Smooth muscle cell (in vitro differentiated cells): Measurements from ENCODE around the gene ANP32A. TPM values are rescaled to one million over a fixed set of nuclear protein-coding genes. Genes with fewer than 3 reads are reported as not detected.

Source experiments
- DNase-seq: peaks from one replicate; lab custom pipeline; 2025; ENCODE audit not compliant: unreplicated experiment; lab: John Stamatoyannopoulos, UW
- H2AFZ ChIP-seq: fragments of 200-600 bp; sonication (generic); 2 replicates; pipeline ENCODE4 v1.6.0; 2016; ENCODE audit warnings: antibody characterized with exemption, low read depth, mild to moderate bottlenecking
- H3F3A ChIP-seq: fragments of 200-600 bp; sonication (generic); 2 replicates; pipeline ENCODE4 v1.6.0; 2017; ENCODE audit warnings: antibody characterized with exemption, low read depth
- H3K27ac ChIP-seq: fragments of 200-600 bp; sonication (generic); 2 replicates; pipeline ENCODE4 v1.5.1; 2016; ENCODE audit warnings: low read depth, mild to moderate bottlenecking
- H3K27me3 ChIP-seq: fragments of 200-600 bp; sonication (generic); 2 replicates; pipeline ENCODE4 v1.6.1; 2016; ENCODE audit warnings: low read depth, mild to moderate bottlenecking
- H3K36me3 ChIP-seq: fragments of 200-600 bp; sonication (generic); 2 replicates; pipeline ENCODE4 v1.5.1; 2016; ENCODE audit warnings: low read depth
- H3K4me1 ChIP-seq: fragments of 200-600 bp; sonication (generic); 2 replicates; pipeline ENCODE4 v1.5.1; 2016; ENCODE audit warnings: low read depth
- H3K4me2 ChIP-seq: fragments of 200-600 bp; sonication (generic); 2 replicates; pipeline ENCODE4 v1.6.0; 2016; ENCODE audit warnings: mild to moderate bottlenecking
- H3K4me3 ChIP-seq: fragments of 200-600 bp; sonication (generic); 2 replicates; pipeline ENCODE4 v1.5.1; 2016; ENCODE audit warnings: mild to moderate bottlenecking
- H3K79me2 ChIP-seq: fragments of 200-600 bp; sonication (generic); 2 replicates; pipeline ENCODE4 v1.6.0; 2016; ENCODE audit warnings: low read depth, mild to moderate bottlenecking
- H3K9ac ChIP-seq: fragments of 200-600 bp; sonication (generic); 2 replicates; pipeline ENCODE4 v1.6.0; 2016; ENCODE audit warnings: low read depth
- H3K9me3 ChIP-seq: fragments of 200-600 bp; sonication (generic); replicated peaks from 2 replicates; pipeline ENCODE4 v1.5.1; 2016; ENCODE audit warnings: low read depth
- H4K20me1 ChIP-seq: fragments of 200-600 bp; sonication (generic); 2 replicates; pipeline ENCODE4 v1.6.0; 2016; ENCODE audit warnings: low read depth
- WGBS: methylation state at CpG from one replicate; pipeline ENCODE4 v1.1.7; 2016; ENCODE audit warnings: low lambda C conversion rate; 5-methylcytosine and 5-hydroxymethylcytosine counted together
- polyA plus RNA-seq: library from polyadenylated mRNA; unstranded; fragments of >200 nt; fragmentation: Nextera tagmentation; extraction: Ambion mirVana; gene quantifications from 2 replicates; pipeline ENCODE4 v1.2.1, GENCODE V29; 2016
- total RNA-seq: library from RNA; depleted of rRNA; stranded (reverse); fragments of >200 nt; gene quantifications from 2 replicates; pipeline ENCODE4 v1.2.3, GENCODE V29; 2014
- TF ChIP-seq, protein P1 (sequence below): fragments of 200-600 bp; sonication (generic); IDR thresholded peaks from 2 replicates; pipeline ENCODE4 v1.5.1; 2017; ENCODE audit warnings: borderline replicate concordance, mild to moderate bottlenecking, antibody characterized with exemption; ENCODE audit not compliant: insufficient read depth, poor library complexity, severe bottlenecking

Gene ANP32A
- total and polyA plus RNA-seq, 2 experiments from 2014 or later = 63.1 to 93.7 TPM

DNA sequence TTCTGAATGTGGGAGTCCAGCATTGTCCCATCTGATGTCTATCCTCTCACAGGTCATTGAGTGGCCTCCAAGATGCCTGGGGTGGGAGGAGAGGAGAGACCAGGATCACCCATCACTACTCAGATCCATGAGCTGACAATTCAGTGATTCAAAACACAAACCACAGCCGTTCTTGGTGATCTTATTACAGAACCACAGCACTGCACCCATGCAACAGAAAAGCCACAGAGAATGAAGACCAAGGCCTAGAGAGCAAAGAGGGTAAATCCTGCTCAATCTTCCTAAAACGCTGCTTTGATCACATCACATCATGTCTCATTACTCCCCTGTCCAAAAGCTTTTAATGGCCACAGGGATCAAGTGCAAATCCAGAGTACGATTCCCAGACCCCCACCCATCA is 23.5 kb downstream of the ANP32A start:
- Histone ChIP-seq H3K4me1 (peaks cover 27% of the 10 kb centered on the region), H4K20me1 (peaks cover 100% of the 10 kb centered on the region), H3K36me3 (no peaks in the 10 kb centered on the region), H3K9ac (no peak overlapping the region), H3K4me2 (peak overlapping the region; percentile 48), H3K9me3 (no peaks in the 10 kb centered on the region), H3F3A (peaks cover 13% of the 10 kb centered on the region), H2AFZ (no peak overlapping the region), H3K27ac (no peak overlapping the region), H3K79me2 (peaks cover 90% of the 10 kb centered on the region), H3K4me3 (no peak overlapping the region), H3K27me3 (no peaks in the 10 kb centered on the region)
- no peak for DNase-seq
- WGBS = 25% methylated on average over 3 of the region's 3 CpGs
- TF ChIP-seq, protein P1, sequence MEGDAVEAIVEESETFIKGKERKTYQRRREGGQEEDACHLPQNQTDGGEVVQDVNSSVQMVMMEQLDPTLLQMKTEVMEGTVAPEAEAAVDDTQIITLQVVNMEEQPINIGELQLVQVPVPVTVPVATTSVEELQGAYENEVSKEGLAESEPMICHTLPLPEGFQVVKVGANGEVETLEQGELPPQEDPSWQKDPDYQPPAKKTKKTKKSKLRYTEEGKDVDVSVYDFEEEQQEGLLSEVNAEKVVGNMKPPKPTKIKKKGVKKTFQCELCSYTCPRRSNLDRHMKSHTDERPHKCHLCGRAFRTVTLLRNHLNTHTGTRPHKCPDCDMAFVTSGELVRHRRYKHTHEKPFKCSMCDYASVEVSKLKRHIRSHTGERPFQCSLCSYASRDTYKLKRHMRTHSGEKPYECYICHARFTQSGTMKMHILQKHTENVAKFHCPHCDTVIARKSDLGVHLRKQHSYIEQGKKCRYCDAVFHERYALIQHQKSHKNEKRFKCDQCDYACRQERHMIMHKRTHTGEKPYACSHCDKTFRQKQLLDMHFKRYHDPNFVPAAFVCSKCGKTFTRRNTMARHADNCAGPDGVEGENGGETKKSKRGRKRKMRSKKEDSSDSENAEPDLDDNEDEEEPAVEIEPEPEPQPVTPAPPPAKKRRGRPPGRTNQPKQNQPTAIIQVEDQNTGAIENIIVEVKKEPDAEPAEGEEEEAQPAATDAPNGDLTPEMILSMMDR = no peak

DNA sequence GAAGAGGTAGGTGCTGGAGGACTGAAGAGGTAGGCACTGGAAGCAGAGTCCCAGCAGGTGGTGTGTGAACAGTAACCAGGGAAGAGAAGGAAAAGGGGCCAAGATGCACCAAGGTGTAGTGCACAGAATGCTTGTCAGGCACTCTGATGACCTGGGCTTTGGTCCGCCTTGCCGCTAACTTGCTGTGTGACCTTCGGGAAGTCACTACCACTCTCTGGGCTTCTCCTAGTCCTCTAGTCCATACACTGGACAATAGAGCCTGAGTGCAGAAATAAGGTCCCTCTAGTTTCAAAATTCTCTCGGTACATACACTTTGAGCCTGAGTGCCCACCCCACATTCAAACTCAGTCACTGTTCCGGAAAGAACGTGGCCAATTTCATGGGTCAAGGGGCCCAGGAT is 24.1 kb downstream of the ANP32A start:
- H3K4me2 ChIP-seq = no peak overlapping the region
- no peak overlapping the region for H2AFZ ChIP-seq
- H3K9ac ChIP-seq = no peak overlapping the region
- H4K20me1 ChIP-seq = peaks cover 100% of the 10 kb centered on the region
- DNase-seq = no peak
- WGBS = over 99% methylated on average over 6 of the region's 6 CpGs
- no peaks in the 10 kb centered on the region for H3K27me3 ChIP-seq
- H3K27ac ChIP-seq = no peak overlapping the region
- no peaks in the 10 kb centered on the region for H3K9me3 ChIP-seq
- no peaks in the 10 kb centered on the region for H3K36me3 ChIP-seq
- H3K4me3 ChIP-seq = no peak overlapping the region
- H3K4me1 ChIP-seq = peaks cover 27% of the 10 kb centered on the region
- peaks cover 13% of the 10 kb centered on the region for H3F3A ChIP-seq
- TF ChIP-seq, protein P1 = no peak
- peaks cover 90% of the 10 kb centered on the region for H3K79me2 ChIP-seq

DNA sequence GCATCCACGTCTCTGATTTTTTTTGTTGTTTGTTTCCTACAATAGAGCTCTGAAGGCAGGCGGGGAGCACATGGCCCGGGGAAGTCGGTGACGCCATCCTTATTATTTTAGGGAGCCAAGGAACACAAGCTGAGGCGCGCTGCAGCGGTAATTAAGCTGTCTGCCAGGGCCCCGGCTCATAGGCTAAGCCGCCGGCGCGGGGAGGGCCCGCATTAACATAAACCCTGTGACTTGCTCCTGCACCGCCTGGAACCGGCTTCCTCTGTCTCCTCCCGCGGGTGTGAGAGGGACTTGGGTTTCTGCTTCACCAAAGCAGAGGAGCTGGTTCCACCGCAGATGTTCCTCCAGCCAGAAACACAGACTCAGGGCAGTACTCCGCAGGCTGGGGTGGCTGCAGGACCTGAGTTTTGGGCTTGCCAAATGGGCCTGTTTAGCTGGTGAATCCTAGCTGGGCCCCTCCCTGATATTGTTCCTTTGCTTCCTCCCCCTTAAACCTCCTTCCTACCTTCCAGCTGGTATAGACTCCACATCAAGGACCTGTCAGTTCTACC is 25.3 kb downstream of the ANP32A start:
- no peaks in the 10 kb centered on the region for H3K36me3 ChIP-seq
- peaks cover 16% of the 10 kb centered on the region for H3F3A ChIP-seq
- no peak overlapping the region for H2AFZ ChIP-seq
- peaks cover 92% of the 10 kb centered on the region for H3K79me2 ChIP-seq
- H3K4me2 ChIP-seq = peak overlapping the region; percentile 66
- no peak for DNase-seq
- TF ChIP-seq, protein P1 = no peak
- WGBS = 7% methylated on average over 20 of the region's 20 CpGs
- peaks cover 100% of the 10 kb centered on the region for H4K20me1 ChIP-seq
- H3K27me3 ChIP-seq = no peaks in the 10 kb centered on the region
- H3K9ac ChIP-seq = no peak overlapping the region
- peak overlapping the region; percentile 12 for H3K4me3 ChIP-seq
- peak overlapping the region; percentile 42 for H3K27ac ChIP-seq
- no peaks in the 10 kb centered on the region for H3K9me3 ChIP-seq
- H3K4me1 ChIP-seq = peaks cover 37% of the 10 kb centered on the region

DNA sequence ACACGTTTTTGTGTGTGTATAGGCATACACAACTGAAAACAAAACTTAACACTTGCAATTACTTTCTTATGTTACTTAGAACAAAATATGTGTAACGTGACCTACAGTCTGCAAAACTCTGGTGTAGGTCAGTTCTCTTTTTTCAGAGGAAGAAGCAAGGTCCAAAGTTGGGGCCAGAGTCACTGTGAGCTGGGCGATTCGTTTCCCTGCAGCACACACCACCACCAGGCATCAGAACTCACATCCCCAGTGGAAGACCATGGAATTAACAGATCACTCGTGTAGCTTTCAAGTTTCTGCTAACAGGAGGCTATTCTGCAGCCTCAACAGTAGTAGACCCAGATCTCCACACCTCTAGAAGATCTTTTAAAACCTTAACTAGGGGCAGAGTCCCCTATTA is 25.8 kb downstream of the ANP32A start:
- peak overlapping the region; percentile 12 for H3K4me3 ChIP-seq
- peak overlapping the region; percentile 66 for H3K4me2 ChIP-seq
- no peak for DNase-seq
- peaks cover 100% of the 10 kb centered on the region for H4K20me1 ChIP-seq
- peaks cover 18% of the 10 kb centered on the region for H3F3A ChIP-seq
- H3K36me3 ChIP-seq = no peaks in the 10 kb centered on the region
- H3K79me2 ChIP-seq = peaks cover 88% of the 10 kb centered on the region
- no peaks in the 10 kb centered on the region for H3K27me3 ChIP-seq
- H2AFZ ChIP-seq = no peak overlapping the region
- H3K27ac ChIP-seq = peak overlapping the region; percentile 42
- TF ChIP-seq, protein P1 = no peak
- H3K9me3 ChIP-seq = no peaks in the 10 kb centered on the region
- 60% methylated on average over 5 of the region's 5 CpGs for WGBS
- H3K9ac ChIP-seq = no peak overlapping the region
- H3K4me1 ChIP-seq = peaks cover 40% of the 10 kb centered on the region
